ENCODE results near the gene LILRB3.
"Not testable (repeated sequence)": the region's sequence is repeated elsewhere in the genome, so short reads cannot be mapped to it uniquely, and the experiment has no call there.

The LILRB3 gene

DNA sequence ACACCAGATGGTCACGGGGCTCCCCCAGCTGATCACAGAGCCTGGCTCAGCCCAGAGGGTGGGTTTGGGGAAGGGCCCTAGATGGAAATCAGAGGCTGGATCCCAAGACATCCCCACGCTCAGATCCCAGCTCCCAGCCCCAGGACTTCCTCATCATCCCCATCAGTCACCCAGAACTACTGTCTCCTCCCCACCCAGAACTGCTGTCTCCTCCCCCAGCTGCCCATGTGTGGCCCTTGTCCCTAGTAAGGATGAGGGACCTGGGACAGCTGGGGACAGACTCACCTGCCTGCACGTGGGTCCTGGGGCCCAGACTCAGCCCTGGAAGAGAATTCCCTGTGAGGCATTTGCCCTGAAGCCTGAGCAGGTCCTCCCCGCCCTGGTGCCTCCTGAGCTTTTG, 19.4 kb upstream of the LILRB3 start:
- FAIRE-seq: not testable (repeated sequence)

DNA sequence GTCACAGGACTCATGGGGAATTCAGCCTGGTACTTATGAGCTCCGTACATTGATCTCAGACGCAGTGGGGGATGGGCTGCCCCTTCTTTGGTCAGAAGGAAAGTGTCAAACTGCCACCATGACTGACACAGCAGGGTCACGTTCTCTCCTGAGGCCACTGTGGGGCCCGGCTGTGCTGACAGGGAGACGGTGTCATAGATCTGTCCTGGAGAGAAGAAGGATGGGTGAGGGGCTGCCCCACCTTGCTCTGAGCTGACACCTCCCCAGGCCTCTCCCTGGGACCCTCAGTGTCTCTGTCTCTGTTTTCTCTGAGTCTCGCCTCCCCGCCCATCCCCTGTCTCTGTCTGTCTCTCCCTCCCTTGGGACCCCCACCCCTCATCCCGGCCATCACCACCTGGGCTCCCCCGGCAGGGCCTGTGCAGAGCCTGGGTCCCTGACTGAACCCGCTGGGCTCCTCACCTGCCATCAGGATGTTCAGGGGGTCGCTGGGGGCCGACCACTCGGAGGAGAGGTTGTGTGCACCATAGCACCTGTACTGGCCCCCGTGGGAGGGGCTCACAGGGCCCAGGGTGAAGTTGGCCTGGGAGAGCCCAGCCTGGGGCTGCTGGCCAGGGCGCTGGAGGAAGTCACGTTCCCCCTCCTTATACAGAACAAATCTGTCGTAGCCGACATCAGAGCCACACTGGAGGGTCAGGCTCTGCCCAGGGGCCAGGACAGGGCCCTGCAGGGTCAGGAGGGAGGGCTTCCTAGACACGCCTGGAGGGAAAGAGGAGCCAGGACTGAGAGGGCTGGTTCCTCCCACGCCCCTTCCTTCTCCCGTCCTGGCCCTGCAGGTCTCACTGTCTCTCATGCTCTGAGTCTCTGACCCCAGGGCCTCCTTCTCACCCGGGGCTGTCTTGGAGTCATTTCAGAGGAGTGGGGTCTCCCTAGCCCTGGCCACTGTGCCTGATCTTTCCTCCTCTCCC, 17.8 kb upstream of the LILRB3 start:
- not testable (repeated sequence) for FAIRE-seq

DNA sequence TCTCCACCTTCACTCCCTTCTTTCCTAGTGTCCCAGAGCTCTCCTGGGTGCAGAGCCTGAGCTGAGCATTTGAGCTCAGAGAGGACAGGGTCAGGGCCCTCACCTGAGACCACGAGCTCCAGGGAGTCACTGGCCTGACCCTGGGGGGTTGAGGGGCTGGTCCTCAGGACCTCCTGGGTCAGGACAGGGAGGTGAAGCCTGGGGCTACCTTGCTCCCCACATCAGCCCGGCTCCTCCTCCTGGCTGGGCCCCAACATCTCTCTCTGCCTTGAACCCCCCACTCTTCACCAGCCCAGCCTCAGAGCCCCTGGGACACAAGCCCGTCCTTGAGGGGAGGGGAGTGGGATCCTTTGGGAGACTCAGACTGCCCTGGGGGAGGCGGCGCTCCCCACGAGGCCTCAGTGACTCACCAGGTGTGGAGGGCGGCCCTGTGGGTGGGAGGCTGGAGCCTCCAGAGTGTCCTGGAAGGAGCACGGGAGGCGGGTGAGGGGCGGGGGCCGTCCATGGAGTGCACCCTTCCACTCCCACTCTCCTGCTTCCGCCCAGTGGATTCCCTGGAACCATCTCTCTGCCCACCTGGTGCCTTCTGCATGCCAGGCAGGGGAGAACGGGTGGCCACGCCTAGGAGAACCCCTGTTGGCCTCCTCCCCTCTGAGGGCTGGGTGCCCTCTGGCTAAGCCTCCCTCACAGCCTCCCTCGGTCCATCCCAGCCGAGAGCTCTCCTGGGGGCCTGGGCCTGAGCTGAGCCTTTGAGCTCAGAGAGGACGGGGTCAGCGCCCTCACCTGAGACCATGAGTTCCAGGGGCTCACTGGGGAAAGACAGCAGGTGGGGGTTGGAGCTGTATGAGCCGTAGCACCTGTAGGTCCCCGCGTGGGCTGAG, 16.9 kb upstream of the LILRB3 start:
- not testable (repeated sequence) for FAIRE-seq

DNA sequence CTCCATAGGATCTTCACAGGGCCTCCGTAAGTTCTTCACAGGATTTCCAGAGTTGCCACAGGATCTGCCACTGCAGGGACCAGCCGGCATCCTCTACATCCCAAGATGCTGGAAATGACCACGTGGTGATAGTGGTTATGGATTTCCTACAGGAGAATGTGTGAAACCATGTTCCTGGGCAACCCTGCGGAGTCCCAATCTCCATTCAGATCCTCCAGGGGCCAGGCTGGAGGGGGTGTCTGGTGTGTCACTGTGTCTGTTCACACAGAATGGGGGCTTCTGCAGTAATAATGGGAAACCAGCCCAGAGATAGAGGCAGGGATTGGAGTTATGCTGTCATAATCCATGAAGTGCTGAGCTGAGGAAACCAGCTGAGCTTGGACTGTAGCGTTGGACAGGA, 11.1 kb upstream of the LILRB3 start:
- no peak for FAIRE-seq

DNA sequence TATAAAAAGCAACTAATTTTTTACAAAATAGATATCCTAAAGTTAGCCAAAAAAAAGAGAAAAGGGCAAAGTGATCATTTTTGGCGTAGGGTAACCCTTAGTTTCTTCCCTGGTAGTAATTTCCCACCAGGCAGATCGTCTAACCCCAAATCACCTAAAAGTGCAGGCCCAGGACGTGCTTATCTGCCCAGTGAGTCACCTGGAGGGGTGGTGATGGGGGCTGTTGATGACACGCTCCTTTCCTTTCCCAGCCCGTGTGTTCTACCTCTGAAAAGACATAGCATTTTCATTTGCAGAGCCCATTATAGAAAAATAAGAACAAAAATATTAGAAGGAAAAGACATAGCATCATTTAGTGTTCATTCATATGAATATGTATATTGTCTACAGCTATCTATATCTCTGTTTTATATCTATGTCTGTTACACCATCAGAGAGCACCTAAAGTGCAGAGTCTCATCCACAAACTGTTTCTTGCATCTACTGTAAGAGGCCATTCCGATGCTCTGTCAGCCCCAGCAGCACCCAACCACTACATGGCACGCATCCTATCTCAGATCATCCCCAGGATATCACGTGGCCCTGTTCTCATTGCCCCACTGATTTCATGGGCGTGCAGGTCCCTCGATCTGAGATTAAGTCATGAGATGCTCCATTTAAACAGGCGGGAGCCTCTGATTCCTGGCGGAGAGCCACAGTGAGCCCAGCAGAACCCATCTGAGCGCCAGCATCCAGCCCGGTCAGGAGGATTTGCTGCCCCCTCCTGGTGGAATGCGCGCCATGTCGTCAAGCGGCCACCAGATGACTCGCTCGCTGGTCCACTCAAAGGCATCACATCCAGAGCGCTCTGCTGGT, 8.5 kb upstream of the LILRB3 start:
- FAIRE-seq: peak; percentile 45

DNA sequence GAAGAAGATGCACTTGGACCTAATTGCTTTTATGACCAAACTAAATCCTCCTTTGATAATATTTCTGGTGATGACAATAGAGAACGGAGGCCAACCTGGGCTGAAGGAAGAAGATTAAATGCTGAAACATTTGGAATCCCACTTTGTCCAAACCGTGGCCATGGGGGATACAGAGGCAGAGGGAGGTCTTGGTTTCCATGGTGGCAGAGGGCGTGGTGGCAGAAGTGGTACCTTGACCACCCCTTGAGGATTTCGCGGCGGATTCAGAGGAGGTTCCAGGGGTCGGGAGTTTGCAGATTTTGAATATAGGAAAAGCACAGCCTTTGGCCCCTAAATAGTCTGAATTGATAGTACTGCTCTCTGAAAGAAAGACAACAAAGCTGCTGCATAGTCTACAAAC, 7.2 kb upstream of the LILRB3 start:
- no peak for FAIRE-seq

DNA sequence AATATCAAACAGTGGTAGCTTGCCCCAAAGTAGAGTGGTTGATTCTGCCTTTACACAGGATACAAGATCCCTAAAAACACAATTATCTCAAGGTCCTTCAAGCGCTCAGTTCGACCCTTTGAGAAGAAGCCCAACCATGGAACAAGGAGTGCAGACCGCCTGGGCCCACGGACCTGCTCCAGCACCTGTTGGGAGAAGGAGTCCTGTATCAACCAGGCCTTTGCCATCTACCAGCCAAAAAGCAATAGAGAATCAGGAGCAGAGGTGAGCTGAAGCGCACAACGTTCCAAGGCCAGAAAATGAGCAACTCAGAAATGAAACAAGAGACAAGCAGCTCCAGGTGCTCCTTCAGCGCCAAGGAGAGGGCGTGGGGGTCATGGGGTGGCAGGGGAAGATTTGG, 6.3 kb upstream of the LILRB3 start:
- no peak for FAIRE-seq

DNA sequence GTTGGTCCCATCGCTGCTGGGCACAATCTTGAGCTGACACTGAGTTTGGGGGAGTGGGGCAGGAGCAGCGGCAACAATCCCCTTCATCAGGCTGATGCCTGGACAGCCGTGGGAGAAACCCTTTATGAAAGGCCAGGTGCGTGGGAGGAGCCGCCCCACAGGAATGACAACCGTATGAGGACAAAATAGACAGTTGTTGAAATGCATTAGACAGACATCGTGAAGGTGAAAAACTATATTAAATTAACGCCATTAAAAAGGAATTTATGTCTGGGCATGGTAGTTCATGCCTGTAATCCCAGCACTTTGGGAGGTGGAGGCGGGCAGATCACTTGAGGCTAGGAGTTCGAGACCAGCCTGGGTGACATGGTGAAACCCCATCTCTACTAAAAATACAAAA, 1.8 kb upstream of the LILRB3 start:
- not testable (repeated sequence) for FAIRE-seq

DNA sequence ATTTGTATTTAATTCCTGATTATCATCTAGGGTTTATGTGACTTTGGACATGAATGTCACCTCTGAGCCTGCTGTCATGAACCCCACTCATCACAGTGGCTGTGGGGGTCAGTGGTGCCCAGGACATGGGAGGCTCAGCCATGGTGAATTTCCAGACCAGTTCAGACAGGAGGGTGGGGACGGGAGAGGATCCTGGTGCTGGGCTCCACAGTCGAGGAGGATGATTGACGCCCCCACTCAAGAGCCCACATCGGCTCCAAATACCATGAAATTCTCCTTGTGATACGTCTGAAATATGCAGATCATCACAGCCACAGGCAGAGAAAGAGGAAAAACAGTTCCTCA, 1.1 kb upstream of the LILRB3 start:
- not testable (repeated sequence) for FAIRE-seq

DNA sequence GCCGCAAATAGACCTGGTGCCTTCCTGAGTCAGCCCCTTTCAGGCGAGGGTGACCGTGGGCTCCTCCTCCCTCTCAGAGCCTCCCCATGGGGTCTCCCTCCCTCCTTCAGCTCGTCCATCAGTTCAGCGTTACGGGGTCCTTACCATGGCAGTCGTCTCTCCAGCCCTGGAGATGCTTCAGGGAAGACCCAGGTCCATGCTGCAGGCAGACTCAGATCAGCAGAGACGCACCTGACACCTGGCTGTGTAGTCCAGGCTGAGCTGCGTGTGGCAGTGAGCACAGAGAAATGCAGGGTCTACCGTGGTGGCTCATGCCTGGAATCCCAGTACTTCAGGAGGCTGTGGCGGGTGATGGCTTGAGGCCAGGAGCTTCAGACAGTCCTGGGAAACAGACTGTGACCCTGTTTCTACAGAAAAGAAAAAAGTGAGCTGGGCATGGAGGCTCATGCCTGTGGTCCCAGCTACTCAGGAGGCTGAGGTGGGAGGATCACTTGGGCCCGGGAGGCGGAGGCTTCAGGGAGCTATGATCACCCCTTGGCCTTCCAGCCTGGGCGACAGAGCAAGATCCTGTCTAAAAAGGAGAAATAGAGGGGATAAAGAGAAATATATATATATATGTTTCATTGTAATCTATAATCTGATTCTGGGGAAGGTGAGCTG, 600 bp upstream of the LILRB3 start:
- not testable (repeated sequence) for FAIRE-seq

DNA sequence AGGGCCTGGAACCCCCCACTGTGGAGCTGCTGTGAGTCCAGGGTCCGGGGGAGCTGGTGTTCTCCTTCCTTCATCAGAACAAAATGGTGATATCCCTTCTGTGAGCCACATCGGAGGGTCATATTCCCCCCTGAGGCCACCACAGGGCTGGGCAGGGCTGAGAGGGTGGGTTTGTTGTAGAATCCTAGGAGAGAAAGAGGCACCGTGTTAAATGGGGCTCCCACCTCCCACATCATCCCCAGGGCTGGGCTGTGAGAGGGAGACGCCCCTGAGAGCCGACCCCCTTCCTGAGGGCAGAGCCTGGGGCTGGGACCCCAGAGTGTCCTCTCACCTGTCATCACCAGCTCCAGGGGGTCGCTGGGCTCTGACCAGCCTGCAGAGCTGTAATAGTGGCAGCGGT, 860 bp downstream of the LILRB3 start:
- FAIRE-seq: not testable (repeated sequence)

DNA sequence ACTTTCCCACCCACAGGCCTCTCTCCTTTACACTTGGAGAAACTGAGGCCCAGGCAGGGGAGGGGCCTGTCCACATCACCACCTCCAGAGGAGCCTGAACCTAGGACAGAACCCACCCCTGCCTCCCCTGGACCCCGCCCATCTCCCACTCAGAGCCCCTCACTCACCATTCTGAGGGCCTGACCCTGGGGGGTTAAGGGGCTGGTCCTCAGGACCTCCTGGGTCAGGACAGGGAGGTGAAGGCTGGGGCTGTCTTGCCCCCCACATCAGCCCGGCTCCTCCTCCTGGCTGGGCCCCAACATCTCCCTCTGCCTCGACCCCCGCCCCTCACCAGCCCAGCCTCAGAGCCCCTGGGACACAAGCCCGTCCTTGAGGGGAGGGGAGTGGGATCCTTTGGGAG, 3.1 kb downstream of the LILRB3 start:
- not testable (repeated sequence) for FAIRE-seq

DNA sequence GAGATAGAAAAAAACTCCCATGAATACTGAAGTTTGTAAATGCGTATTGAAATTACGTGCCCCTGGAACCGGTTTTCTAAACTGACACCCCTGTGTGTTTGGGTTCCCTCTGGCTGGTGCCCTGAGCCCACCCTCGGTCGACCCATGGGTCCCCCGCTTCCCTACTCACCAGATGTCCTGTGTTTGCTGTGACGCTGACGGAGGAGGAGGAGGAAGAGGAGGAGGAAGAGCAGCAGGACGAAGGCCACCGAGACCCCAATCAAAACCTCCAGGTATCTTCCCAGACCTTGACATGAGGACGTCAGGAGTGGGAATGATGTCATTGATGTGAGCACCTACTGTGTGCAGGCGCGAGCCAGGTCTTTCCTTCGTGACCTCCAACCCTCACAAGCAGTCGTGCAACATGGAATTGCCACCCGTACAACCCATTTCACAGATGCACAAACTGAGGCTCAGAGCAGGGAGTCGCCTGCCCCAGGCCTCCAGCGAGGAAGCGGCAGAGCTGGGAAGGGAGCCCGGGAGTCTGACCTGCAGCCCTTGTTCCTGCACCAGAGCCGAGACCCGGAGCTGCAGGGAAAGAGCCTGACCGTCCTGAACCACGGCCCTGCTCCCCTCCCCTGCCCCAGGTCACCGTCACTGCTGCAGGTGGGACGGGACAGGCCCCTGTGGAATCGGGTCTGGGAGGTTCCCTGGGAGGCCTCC, 3.7 kb downstream of the LILRB3 start:
- FAIRE-seq: no peak

DNA sequence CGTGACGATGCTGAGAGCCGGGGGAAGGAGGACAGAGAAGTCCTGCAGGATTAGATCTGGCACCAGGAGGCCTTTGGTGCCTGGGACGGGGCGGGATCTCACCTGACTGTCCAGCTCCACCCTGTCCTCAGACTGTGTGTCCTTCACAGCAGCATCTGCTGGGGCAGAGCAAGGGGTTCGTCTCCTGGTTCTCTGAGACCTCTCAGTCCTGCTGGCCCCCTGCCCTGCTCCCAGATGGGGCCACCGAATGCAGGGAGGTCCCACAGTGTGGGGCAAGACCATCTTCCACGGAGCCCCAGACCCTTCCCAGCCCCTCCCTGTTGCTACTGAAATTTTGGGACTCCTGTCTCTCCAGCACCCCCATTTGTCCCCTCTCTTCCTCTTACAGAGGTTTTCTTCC, 4.5 kb downstream of the LILRB3 start:
- no peak for FAIRE-seq

DNA sequence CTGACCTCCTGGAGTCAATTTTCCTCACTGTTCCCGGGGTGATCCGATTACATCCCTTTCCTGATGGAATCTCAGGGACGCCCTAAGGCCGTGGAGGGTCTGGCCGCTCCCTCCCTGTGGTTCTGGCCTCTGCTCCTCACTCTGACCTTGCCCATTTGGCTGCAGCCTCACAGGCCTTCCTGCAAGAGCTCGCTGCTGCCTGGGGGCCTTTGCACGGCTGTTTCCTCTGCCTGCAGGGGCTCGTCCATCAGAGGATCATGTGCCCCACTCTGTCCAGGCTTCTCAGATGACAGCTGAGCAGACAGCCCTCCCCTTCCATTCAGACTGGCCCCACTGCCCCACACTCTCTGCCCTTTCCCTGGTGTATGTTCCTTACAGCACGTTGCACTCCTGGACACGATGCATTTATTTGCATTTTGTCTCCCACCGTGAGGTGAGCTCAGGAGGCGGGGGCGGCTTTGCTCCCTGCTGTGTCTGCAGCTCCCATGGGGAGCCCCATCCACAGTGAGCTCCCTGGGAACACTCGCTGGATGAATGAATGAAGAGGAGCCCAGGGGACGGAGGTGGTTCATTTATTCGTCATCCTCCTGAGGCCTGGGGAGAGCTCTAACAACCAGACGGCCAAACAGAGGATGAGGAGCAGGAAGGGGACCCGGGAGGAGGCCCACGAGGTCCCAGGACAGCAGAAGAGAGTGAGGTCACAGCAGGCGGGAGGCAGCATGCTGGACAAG, 5.1 kb downstream of the LILRB3 start:
- FAIRE-seq: not testable (repeated sequence)

DNA sequence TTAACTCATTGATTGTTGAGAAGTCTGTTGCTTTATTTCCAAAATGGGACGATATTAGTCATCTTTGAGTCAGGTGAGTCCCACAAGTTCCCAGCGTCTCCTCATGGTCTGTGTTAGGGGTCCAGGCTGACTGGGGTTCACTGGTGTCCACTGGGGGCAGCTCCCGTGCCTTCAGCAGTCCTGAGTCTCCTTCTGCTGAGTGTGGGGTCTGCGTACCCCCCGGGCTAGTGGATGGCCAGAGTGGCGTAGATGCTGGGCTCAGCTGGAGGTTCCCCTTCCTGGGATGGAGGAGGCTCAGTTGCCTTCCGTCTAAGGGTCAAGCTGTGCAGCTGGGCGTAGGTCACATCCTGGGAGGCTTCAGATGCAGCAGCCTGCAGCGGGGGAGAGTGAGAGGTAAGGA, 5.9 kb downstream of the LILRB3 start:
- no peak for FAIRE-seq

DNA sequence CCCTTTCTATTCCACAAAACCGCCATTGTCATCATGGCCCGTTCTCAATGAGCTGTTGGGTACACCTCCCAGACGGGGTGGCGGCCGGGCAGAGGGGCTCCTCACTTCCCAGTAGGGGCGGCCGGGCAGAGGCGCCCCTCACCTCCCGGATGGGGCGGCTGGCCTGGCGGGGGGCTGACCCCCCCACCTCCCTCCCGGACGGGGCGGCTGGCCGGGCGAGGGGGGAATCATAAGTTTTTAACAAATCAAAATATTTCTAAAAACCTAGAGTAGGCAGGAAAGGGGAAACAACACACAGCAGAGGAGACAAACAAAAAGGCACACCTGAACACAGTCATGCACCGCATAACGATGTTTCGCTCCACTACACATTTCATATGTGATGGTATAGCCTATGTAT, 8.1 kb downstream of the LILRB3 start:
- not testable (repeated sequence) for FAIRE-seq

DNA sequence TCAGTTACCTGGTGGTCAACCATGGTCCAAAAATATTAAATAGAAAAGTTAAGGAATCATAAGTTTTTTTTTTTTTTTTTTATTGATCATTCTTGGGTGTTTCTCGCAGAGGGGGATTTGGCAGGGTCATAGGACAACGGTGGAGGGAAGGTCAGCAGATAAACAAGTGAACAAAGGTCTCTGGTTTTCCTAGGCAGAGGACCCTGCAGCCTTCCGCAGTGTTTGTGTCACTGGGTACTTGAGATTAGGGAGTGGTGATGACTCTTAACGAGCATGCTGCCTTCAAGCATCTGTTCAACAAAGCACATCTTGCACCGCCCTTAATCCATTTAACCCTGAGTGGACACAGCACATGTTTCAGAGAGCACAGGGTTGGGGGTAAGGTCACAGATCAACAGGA, 8.6 kb downstream of the LILRB3 start:
- FAIRE-seq: not testable (repeated sequence)

DNA sequence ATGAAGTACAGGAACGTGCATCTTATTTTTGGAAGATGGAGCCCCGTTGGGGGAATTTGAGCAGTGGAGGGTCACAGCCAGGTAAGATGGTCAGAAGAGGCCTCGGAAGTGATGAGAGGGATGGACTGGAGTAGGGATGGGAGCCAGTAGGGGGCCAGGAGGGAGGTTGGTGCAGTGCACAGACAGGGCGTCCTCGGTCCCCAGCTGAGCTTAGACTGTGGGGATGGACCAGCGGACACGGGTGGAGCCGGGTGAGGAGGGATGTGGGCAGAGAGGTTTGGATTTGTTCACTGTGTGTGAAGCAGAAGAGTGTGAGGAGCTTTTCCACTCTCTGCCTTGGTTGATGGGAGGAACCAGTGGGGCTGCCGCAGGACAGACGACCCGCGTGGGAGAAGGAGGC, 11.6 kb downstream of the LILRB3 start:
- no peak for FAIRE-seq

DNA sequence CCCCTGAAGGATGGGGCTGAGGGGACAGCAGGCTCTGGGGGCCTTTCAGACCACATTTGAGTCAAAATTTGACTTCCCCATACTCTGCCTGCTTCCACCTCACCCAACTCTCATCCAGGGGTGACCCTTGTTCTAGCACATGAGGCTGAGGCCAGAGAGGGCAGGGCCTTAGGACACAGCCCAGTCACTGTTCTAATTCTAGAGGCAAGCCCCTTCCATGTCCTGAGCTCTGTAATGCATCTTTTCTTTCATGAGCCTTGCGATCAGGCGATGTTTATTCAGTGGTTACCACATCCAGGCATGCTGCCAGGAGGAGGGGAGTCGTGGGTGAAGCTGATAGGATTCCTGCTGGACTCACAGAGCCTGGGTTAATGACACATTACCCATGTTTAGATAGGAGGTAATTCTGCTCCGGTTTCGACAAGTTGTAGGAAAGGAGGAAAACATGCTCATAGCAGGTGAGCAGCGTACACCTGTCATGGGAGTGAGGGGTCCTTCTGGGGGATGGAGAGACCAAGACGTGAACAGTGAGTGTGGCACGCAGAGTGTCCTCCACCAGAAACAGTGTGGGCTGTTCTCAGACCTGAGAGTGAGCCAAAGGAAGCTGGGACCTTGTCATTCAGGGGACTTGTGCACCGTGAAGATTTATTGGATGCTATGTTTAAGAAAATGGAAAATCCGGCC, 12.9 kb downstream of the LILRB3 start:
- FAIRE-seq: peak; percentile 96

Measured in islet of Langerhans (tissue), 1 donor.